Vagina (tissue), 2 donors: ENCODE data around the gene IL13. TPM values are rescaled to one million over a fixed set of nuclear protein-coding genes. Genes with fewer than 3 reads are reported as not detected.
A peak's percentile ranks its signal among the peaks of the same experiment; 100 is the strongest.

Source experiments
- DNase-seq, 2 donors: peaks; one replicate each; pipeline ENCODE4 v3.0.0-alpha.2; 2017; ENCODE audit errors: extremely low spot score in 2 of 2
- H3K27ac ChIP-seq: fragments of 200-600 bp; sonication (generic); one replicate; pipeline ENCODE4 v1.5.1; 2019
- H3K27me3 ChIP-seq: fragments of 200-600 bp; sonication (generic); one replicate; pipeline ENCODE4 v1.5.1; 2019
- H3K36me3 ChIP-seq, 2 donors: fragments of 200-600 bp; sonication (generic); one replicate each; pipeline ENCODE4 v1.5.1; 2017 to 2019
- H3K4me1 ChIP-seq: fragments of 200-600 bp; sonication (generic); one replicate; pipeline ENCODE4 v1.5.1; 2019
- H3K4me3 ChIP-seq, 2 donors: fragments of 200-600 bp; sonication (generic); 1 replicate in 1 of 2; 2 replicates in 1 of 2; pipeline ENCODE4 v1.5.1; 2016 to 2019
- H3K9me3 ChIP-seq: fragments of 200-600 bp; sonication (generic); one replicate; pipeline ENCODE4 v1.5.1; 2019
- CTCF ChIP-seq, 3 experiments: fragments of 450-650 bp in 2 of 3; fragments of 200-600 bp in 1 of 3; sonication (generic) in 1 of 3; IDR thresholded peaks; one replicate each; pipeline ENCODE4 v1.5.1; 2017 to 2019; ENCODE audit warnings: antibody characterized with exemption in 3 of 3, mild to moderate bottlenecking in 2 of 3, moderate library complexity in 2 of 3
- POLR2A ChIP-seq, 2 donors: fragments of 450-650 bp; IDR thresholded peaks; one replicate each; pipeline ENCODE4 v1.6.1; 2017; ENCODE audit warnings: antibody characterized with exemption in 2 of 2, mild to moderate bottlenecking in 2 of 2, moderate library complexity in 2 of 2
- POLR2AphosphoS5 ChIP-seq, 2 donors: sonication (generic); formaldehyde crosslinking; IDR thresholded peaks; one replicate each; pipeline ENCODE4 v1.9.0; 2017; ENCODE audit warnings: antibody characterized with exemption in 2 of 2, mild to moderate bottlenecking in 2 of 2, low read depth in 1 of 2; ENCODE audit not compliant: insufficient read depth in 1 of 2
- intact Hi-C: fragments of 100-400 bp; cut with DNase I; formaldehyde crosslinking; loops from one replicate; pipeline ENCODE4 v1.15.1; 2023
- total RNA-seq: library from RNA; depleted of rRNA; stranded (reverse); fragments of >200 nt; gene quantifications from one replicate; pipeline ENCODE4 v1.2.3, GENCODE V29; 2016

Gene IL13
- total RNA-seq, 1 donor from 2014 or later, result not detected

DNA sequence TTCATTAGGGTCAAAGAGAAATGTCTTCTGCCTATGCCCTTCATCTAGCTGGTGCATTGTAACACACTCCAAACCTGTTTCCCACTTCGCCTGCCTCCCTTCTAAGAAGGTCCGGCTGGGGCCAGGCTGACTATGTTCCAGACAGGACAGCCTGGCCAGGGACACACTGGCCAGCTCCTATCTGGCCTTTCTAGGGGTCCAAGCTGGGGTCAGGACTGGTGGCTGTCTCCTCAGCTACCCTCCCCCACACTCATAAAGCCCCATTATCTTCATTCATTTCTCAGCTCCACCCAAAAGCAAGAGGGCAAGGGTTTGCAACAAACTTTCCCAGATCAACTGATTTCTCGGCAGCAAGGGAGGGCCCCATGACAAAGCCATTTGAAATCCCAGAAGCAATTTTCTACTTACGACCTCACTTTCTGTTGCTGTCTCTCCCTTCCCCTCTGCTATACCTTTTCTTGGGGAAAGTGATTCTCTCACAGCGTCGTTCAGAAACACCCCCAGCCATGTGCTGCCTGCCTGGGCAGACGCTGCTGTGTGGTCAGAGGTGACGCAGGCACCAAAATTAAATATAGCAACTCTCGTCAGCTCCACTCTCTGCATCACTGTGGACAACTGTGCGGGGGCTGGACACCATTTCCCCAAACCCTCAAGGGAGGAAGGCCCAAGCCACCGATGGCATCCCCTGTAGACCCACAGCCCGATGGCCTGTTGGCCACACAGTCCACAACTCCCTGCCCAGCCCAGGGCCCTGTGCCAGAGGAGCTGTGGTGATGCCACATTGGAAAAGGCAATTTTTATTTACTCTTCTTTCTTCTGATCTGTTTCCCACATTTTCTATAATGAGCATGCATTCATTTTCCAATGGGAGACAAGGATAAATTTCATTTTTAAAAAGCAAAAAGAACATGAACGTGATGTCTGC, 6.1 kb downstream of the IL13 start:
- no peak for TF ChIP-seq CTCF (IDR thresholded peaks at IDR 0.05)
- no peak for TF ChIP-seq POLR2A (IDR thresholded peaks at IDR 0.05)
- TF ChIP-seq POLR2AphosphoS5 (IDR thresholded peaks at IDR 0.05; ENCODE audit: insufficient read depth in 1 of 2, low read depth in 1 of 2), result no peak
- intact Hi-C loops, result no loop called here

DNA sequence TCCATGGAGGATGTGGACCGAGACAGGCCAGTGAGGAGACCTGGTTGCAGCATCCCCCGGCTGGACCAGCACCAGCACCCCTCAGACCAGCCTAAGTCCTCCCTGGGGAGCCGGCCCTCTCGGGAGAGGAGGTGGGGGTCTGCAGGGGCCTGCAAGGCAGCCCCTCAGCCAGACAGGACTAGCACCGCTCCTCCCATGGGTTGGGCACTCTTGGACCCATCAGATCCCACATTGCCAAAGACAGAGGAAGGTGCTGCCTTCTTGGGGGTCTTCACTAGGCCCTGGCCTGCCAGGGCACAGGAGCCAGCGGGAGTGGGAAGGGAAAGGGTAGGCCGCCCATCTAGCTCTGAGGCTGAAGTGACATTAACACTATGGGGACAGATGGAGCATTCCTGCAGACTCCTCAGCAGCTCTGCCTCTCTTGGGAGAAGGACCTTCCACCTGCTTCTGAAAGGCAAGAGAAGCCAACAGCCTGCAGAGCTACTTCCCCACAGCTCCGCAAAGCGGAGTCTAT, 6.8 kb downstream of the IL13 start:
- no peak overlapping the region for H3K27ac ChIP-seq
- intact Hi-C loops, result no loop called here
- H3K4me3 ChIP-seq, result no peak overlapping the region
- no peaks in the 10 kb centered on the region for H3K27me3 ChIP-seq
- H3K36me3 ChIP-seq, result no peaks in the 10 kb centered on the region
- H3K4me1 ChIP-seq, result no peaks in the 10 kb centered on the region
- peak in 1 of 2 donors; percentile 77 for DNase-seq
- H3K9me3 ChIP-seq, result no peaks in the 10 kb centered on the region
- no peak for TF ChIP-seq POLR2A (IDR thresholded peaks at IDR 0.05)
- TF ChIP-seq CTCF (IDR thresholded peaks at IDR 0.05), result no peak
- TF ChIP-seq POLR2AphosphoS5 (IDR thresholded peaks at IDR 0.05; ENCODE audit: insufficient read depth in 1 of 2, low read depth in 1 of 2), result no peak

More for the DNA sequence above, 6.1 kb downstream of the IL13 start:
- DNase-seq, result no peak
- Histone ChIP-seq H3K4me3 (no peak overlapping the region), H3K36me3 (no peaks in the 10 kb centered on the region), H3K27ac (no peak overlapping the region), H3K27me3 (no peaks in the 10 kb centered on the region), H3K9me3 (no peaks in the 10 kb centered on the region), H3K4me1 (no peaks in the 10 kb centered on the region)

GRCh38 chr5:132665574-132666080, 7.7 kb downstream of the IL13 start:
- Histone ChIP-seq H3K27ac (no peak overlapping the region), H3K36me3 (no peaks in the 10 kb centered on the region), H3K4me3 (no peak overlapping the region), H3K4me1 (no peaks in the 10 kb centered on the region), H3K9me3 (no peaks in the 10 kb centered on the region), H3K27me3 (no peaks in the 10 kb centered on the region)
- intact Hi-C loops, result no loop called here
- TF ChIP-seq CTCF (IDR thresholded peaks at IDR 0.05) (no peak), POLR2A (IDR thresholded peaks at IDR 0.05) (no peak), POLR2AphosphoS5 (IDR thresholded peaks at IDR 0.05; ENCODE audit: insufficient read depth in 1 of 2, low read depth in 1 of 2) (no peak)
- peak in 1 of 2 donors; percentile 52 for DNase-seq

GRCh38 chr5:132666310-132667123, 8.5 kb downstream of the IL13 start:
- intact Hi-C loops, result no loop called here
- Histone ChIP-seq H3K27me3 (no peaks in the 10 kb centered on the region), H3K4me1 (no peaks in the 10 kb centered on the region), H3K4me3 (no peak overlapping the region), H3K27ac (no peak overlapping the region), H3K36me3 (no peaks in the 10 kb centered on the region), H3K9me3 (no peaks in the 10 kb centered on the region)
- DNase-seq, result peak in 1 of 2 donors; percentile 75
- TF ChIP-seq POLR2A (IDR thresholded peaks at IDR 0.05) (no peak), POLR2AphosphoS5 (IDR thresholded peaks at IDR 0.05; ENCODE audit: insufficient read depth in 1 of 2, low read depth in 1 of 2) (no peak), CTCF (IDR thresholded peaks at IDR 0.05) (no peak)
